Thyroid gland (tissue), 4 donors: ENCODE measurements around the gene HELT.

Experiments
- CTCF ChIP-seq, 6 experiments: fragments of 200-600 bp in 3 of 6; fragments of 450-650 bp in 3 of 6; sonication (generic) in 3 of 6; IDR thresholded peaks; one replicate each; pipeline ENCODE4 v1.5.1; 2016 to 2019; ENCODE audit warnings: antibody characterized with exemption in 6 of 6, mild to moderate bottlenecking in 2 of 6, inconsistent platforms in 1 of 6, moderate library complexity in 1 of 6
- POLR2A ChIP-seq, 2 donors: fragments of 450-650 bp; IDR thresholded peaks; one replicate each; pipeline ENCODE4 v1.6.1; 2017; ENCODE audit warnings: antibody characterized with exemption in 2 of 2, mild to moderate bottlenecking in 2 of 2, moderate library complexity in 1 of 2

GRCh38 chr4:185062606-185063005 is 44.3 kb downstream of the HELT start:
- TF ChIP-seq CTCF (IDR thresholded peaks at IDR 0.05), result no peak
- no peak for TF ChIP-seq POLR2A (IDR thresholded peaks at IDR 0.05)
